ENCODE data around the gene SERPINB6.

DNA sequence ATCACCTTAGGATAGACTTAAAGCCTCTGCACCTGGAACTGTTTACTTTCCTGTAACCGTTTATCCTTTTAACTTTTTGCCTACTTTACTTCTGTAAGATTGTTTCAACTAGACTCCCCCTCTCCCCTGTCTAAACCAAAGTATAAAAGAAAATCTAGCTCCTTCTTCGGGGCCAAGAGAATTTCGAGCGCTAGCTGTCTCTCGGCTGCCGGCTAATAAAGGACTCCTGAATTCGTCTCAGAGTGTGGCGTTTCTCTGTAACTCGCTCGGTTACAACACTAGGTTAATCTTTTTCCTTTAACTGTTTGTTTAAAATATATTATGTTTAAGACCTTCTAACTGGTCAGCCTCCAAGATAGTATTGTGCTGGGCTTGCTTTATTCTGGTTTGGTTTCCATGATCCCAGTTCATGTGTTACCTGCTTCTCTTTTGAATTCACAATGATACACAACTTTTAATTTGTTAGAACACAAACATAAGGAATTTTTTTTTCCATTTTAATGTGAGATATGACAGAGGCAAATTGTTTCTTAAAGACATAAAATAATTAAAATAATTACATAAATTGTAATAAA, 19.7 kb upstream of the SERPINB6 start:
- TF ChIP-seq CTCF (IDR thresholded peaks at IDR 0.05; ENCODE audit: low read length): no peak
- no peak for TF ChIP-seq EZH2 (IDR thresholded peaks at IDR 0.05; ENCODE audit: borderline replicate concordance, low read length)
